Brain microvascular endothelial cell (primary cell): Measurements from ENCODE around the gene NDUFS2.

Experiments used
- DNase-seq: peaks from one replicate; pipeline ENCODE4 v3.0.0-alpha.2; 2020
- H3K27ac ChIP-seq: fragments of 250-450 bp; sonication (Bioruptor Pico); 2 replicates; pipeline ENCODE4 v1.5.1; 2020; ENCODE audit warnings: mild to moderate bottlenecking, moderate library complexity
- H3K27me3 ChIP-seq: fragments of 250-450 bp; sonication (Bioruptor Pico); replicated peaks from 2 replicates; pipeline ENCODE4 v1.5.1; 2020; ENCODE audit warnings: mild to moderate bottlenecking
- H3K36me3 ChIP-seq: fragments of 250-450 bp; sonication (Bioruptor Pico); replicated peaks from 2 replicates; pipeline ENCODE4 v1.5.1; 2020; ENCODE audit warnings: mild to moderate bottlenecking
- H3K4me3 ChIP-seq: 2 replicates; pipeline ENCODE4 v1.5.1; 2011; ENCODE audit warnings: low read depth, mild to moderate bottlenecking, control low read depth, low read length, moderate library complexity
- CTCF ChIP-seq: IDR thresholded peaks from 2 replicates; pipeline ENCODE4 v1.5.1; 2011; ENCODE audit warnings: low read depth, mild to moderate bottlenecking, moderate library complexity, low read length, control low read depth, inconsistent platforms; ENCODE audit errors: missing control alignments
- in situ Hi-C: cut with HindIII; loops from 2 replicates; pipeline ENCODE4 v1.10.0; 2017; ENCODE audit warnings: low sequenced_read_pairs, low pct_ligation_motif_present

The NDUFS2 gene

GRCh38 chr1:161193561-161194235, 8.5 kb upstream of the NDUFS2 start:
- peak; percentile 19 for TF ChIP-seq CTCF
- Histone ChIP-seq H3K36me3 (no peaks in the 10 kb centered on the region), H3K27me3 (no peaks in the 10 kb centered on the region), H3K27ac (no peak overlapping the region), H3K4me3 (no peak overlapping the region)
- in situ Hi-C loops: no loop called here
- no peak for DNase-seq

- no peak overlapping the region for H3K4me3 ChIP-seq
- in situ Hi-C loops: no loop called here
- TF ChIP-seq CTCF: no peak
- DNase-seq: no peak
- H3K27me3 ChIP-seq: no peaks in the 10 kb centered on the region
- no peaks in the 10 kb centered on the region for H3K36me3 ChIP-seq
- H3K27ac ChIP-seq: no peak overlapping the region
Measured at GRCh38 chr1:161195171-161195570, 7.0 kb upstream of the NDUFS2 start.

GRCh38 chr1:161196111-161196510, 6.1 kb upstream of the NDUFS2 start:
- Histone ChIP-seq H3K27me3 (no peaks in the 10 kb centered on the region), H3K27ac (no peak overlapping the region), H3K4me3 (peak overlapping the region; percentile 12), H3K36me3 (no peaks in the 10 kb centered on the region)
- in situ Hi-C loops: no loop called here
- TF ChIP-seq CTCF: no peak
- DNase-seq: no peak

- peak; percentile 53 for DNase-seq
- in situ Hi-C loops: no loop called here
- peak overlapping the region; percentile 55 for H3K4me3 ChIP-seq
- no peak for TF ChIP-seq CTCF
- peak overlapping the region; percentile 69 for H3K27ac ChIP-seq
- no peaks in the 10 kb centered on the region for H3K27me3 ChIP-seq
- H3K36me3 ChIP-seq: no peaks in the 10 kb centered on the region
Measured at GRCh38 chr1:161196521-161197451, 5.4 kb upstream of the NDUFS2 start.

- no peak for TF ChIP-seq CTCF
- DNase-seq: no peak
- Histone ChIP-seq H3K4me3 (peak overlapping the region; percentile 55), H3K36me3 (no peaks in the 10 kb centered on the region), H3K27me3 (no peaks in the 10 kb centered on the region), H3K27ac (peak overlapping the region; percentile 69)
- in situ Hi-C loops: no loop called here
Measured at GRCh38 chr1:161197560-161198193, 4.5 kb upstream of the NDUFS2 start.
